ENCODE measurements around the gene C19orf25.

C19orf25 gene

GRCh38 chr19:1430246-1430645 lies 48.8 kb downstream of the C19orf25 start:
- no peaks in the 10 kb centered on the region for H3K4me1 ChIP-seq (ENCODE audit: control extremely low read depth in 1 of 4, control insufficient read depth in 4 of 4, insufficient read depth in 4 of 4, low read length in 3 of 4)
- no peak overlapping the region for H3K27ac ChIP-seq (ENCODE audit: insufficient read depth in 1 of 2, low read depth in 1 of 2, low read length in 2 of 2, poor library complexity in 1 of 2, severe bottlenecking in 2 of 2)
- H3K9me3 ChIP-seq (ENCODE audit: control extremely low read depth in 1 of 5, control insufficient read depth in 4 of 5, insufficient read depth in 2 of 5, low read depth in 1 of 5, low read length in 4 of 5), result no peaks in the 10 kb centered on the region
- WGBS (ENCODE audit: insufficient coverage), result 95% methylated on average over 10 of the region's 14 CpGs
- H3K36me3 ChIP-seq (ENCODE audit: control insufficient read depth in 4 of 4, insufficient read depth in 4 of 4, low read length in 3 of 4), result peaks cover 6 to 89% (median 72%) of the 10 kb centered on the region in 4 experiments
- ChIA-PET POLR2A (no interaction called here), CTCF (interaction anchor here (0.7 to 1.2 kb wide), 2 partner anchors 11 to 14 kb away, joined by 3 to 5 read pairs; no protein-coding TSS in a partner anchor)
- DNase-seq, result no peak
- no peaks in the 10 kb centered on the region for H3K27me3 ChIP-seq (replicated peaks in 2 of 5; ENCODE audit: control insufficient read depth in 4 of 5, insufficient read depth in 5 of 5, low read length in 4 of 5)
- H3K4me3 ChIP-seq (ENCODE audit: control insufficient read depth in 1 of 7, extremely low read depth in 1 of 7, insufficient read depth in 4 of 7, low read depth in 2 of 7, low read length in 6 of 7), result no peak overlapping the region

DNA sequence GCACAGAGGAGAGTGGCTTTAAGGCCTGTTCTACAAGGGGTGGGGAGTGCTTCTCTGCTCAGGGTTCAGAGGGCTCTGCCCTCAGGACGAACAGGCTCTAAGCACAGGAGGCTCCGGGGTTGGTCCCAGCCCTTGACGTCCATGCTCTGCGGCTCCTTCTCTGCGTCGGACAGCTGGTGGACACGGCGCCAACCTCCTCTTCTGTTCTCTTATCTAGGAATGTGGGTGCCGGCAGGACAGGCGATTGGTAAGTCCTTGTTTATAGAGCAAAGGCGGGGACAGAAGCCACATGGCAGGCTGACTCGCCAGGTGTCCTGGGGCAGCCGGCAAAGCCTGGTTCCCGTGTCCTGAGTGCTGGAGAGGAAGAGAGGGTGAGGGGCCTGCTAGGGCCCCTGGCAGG lies 49.3 kb downstream of the C19orf25 start:
- 95% methylated on average over 13 of the region's 14 CpGs for WGBS (ENCODE audit: insufficient coverage)
- no peaks in the 10 kb centered on the region for H3K27me3 ChIP-seq (replicated peaks in 2 of 5; ENCODE audit: control insufficient read depth in 4 of 5, insufficient read depth in 5 of 5, low read length in 4 of 5)
- H3K9me3 ChIP-seq (ENCODE audit: control extremely low read depth in 1 of 5, control insufficient read depth in 4 of 5, insufficient read depth in 2 of 5, low read depth in 1 of 5, low read length in 4 of 5), result no peaks in the 10 kb centered on the region
- H3K4me3 ChIP-seq (ENCODE audit: control insufficient read depth in 1 of 7, extremely low read depth in 1 of 7, insufficient read depth in 4 of 7, low read depth in 2 of 7, low read length in 6 of 7), result no peak overlapping the region
- ChIA-PET CTCF (no interaction called here), POLR2A (no interaction called here)
- no peak for DNase-seq
- no peaks in the 10 kb centered on the region for H3K4me1 ChIP-seq (ENCODE audit: control extremely low read depth in 1 of 4, control insufficient read depth in 4 of 4, insufficient read depth in 4 of 4, low read length in 3 of 4)
- peak overlapping the region in 1 of 2 experiments; percentile 16 for H3K27ac ChIP-seq (ENCODE audit: insufficient read depth in 1 of 2, low read depth in 1 of 2, low read length in 2 of 2, poor library complexity in 1 of 2, severe bottlenecking in 2 of 2)
- peaks cover 9 to 91% (median 74%) of the 10 kb centered on the region in 4 experiments for H3K36me3 ChIP-seq (ENCODE audit: control insufficient read depth in 4 of 4, insufficient read depth in 4 of 4, low read length in 3 of 4)

DNA sequence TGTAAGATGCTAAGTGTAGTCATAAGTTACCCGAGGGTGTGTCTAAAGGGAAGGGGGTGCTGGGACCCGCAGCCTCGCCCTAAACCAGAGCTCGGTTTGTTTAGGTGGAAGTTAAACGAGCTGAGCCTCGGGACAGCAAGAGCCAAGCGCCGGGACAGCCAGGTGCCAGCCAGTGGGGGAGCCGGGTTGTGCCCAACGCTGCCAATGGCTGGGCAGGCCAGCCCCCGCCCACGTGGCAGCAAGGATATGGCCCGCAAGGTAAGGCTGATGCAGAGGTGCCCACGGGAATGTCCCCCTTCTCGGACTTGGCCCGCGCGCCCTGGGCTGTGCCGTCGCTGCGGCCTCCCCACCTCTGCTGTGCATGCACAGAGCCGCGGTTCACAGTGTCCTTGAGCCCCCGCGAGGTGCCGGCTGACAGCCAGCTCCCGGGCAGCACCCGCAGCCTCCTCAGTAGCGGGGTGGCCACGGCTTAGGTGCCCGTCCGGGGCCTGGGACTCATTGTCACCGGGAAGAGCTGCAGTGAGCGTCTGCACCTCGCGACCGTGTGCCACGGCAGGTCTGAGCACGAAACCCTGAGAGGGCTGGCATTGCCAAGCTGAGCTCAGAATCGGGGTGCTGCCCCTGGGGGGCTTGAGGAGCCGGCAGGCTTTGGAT lies 50.1 kb downstream of the C19orf25 start:
- peaks cover 9 to 90% (median 74%) of the 10 kb centered on the region in 4 experiments for H3K36me3 ChIP-seq (ENCODE audit: control insufficient read depth in 4 of 4, insufficient read depth in 4 of 4, low read length in 3 of 4)
- no peaks in the 10 kb centered on the region for H3K4me1 ChIP-seq (ENCODE audit: control extremely low read depth in 1 of 4, control insufficient read depth in 4 of 4, insufficient read depth in 4 of 4, low read length in 3 of 4)
- H3K4me3 ChIP-seq (ENCODE audit: control insufficient read depth in 1 of 7, extremely low read depth in 1 of 7, insufficient read depth in 4 of 7, low read depth in 2 of 7, low read length in 6 of 7), result no peak overlapping the region
- POLR2A ChIA-PET, result no interaction called here
- H3K27ac ChIP-seq (ENCODE audit: insufficient read depth in 1 of 2, low read depth in 1 of 2, low read length in 2 of 2, poor library complexity in 1 of 2, severe bottlenecking in 2 of 2), result no peak overlapping the region
- no peaks in the 10 kb centered on the region for H3K9me3 ChIP-seq (ENCODE audit: control extremely low read depth in 1 of 5, control insufficient read depth in 4 of 5, insufficient read depth in 2 of 5, low read depth in 1 of 5, low read length in 4 of 5)
- H3K27me3 ChIP-seq (replicated peaks in 2 of 5; ENCODE audit: control insufficient read depth in 4 of 5, insufficient read depth in 5 of 5, low read length in 4 of 5), result no peaks in the 10 kb centered on the region
- CTCF ChIA-PET, result no interaction called here
- WGBS (ENCODE audit: insufficient coverage), result 96% methylated on average over 37 of the region's 41 CpGs
- DNase-seq, result no peak

- Histone ChIP-seq H3K27me3 (replicated peaks in 2 of 5; ENCODE audit: control insufficient read depth in 4 of 5, insufficient read depth in 5 of 5, low read length in 4 of 5) (no peaks in the 10 kb centered on the region), H3K36me3 (ENCODE audit: control insufficient read depth in 4 of 4, insufficient read depth in 4 of 4, low read length in 3 of 4) (peaks cover 13 to 90% (median 73%) of the 10 kb centered on the region in 4 experiments), H3K4me3 (ENCODE audit: control insufficient read depth in 1 of 7, extremely low read depth in 1 of 7, insufficient read depth in 4 of 7, low read depth in 2 of 7, low read length in 6 of 7) (no peak overlapping the region), H3K9me3 (ENCODE audit: control extremely low read depth in 1 of 5, control insufficient read depth in 4 of 5, insufficient read depth in 2 of 5, low read depth in 1 of 5, low read length in 4 of 5) (no peaks in the 10 kb centered on the region), H3K4me1 (ENCODE audit: control extremely low read depth in 1 of 4, control insufficient read depth in 4 of 4, insufficient read depth in 4 of 4, low read length in 3 of 4) (no peaks in the 10 kb centered on the region), H3K27ac (ENCODE audit: insufficient read depth in 1 of 2, low read depth in 1 of 2, low read length in 2 of 2, poor library complexity in 1 of 2, severe bottlenecking in 2 of 2) (no peak overlapping the region)
- WGBS (ENCODE audit: insufficient coverage), result 93% methylated on average over 24 of the region's 27 CpGs
- no peak for DNase-seq
- CTCF ChIA-PET, result interaction anchor here (1.3 kb wide), 1 partner anchor 10 kb away, joined by 9 read pairs; no protein-coding TSS in a partner anchor
- POLR2A ChIA-PET, result no interaction called here
Observed at GRCh38 chr19:1427221-1427920, 51.6 kb downstream of the C19orf25 start.

- Histone ChIP-seq H3K27ac (ENCODE audit: insufficient read depth in 1 of 2, low read depth in 1 of 2, low read length in 2 of 2, poor library complexity in 1 of 2, severe bottlenecking in 2 of 2) (no peak overlapping the region), H3K36me3 (ENCODE audit: control insufficient read depth in 4 of 4, insufficient read depth in 4 of 4, low read length in 3 of 4) (peaks cover 19 to 90% (median 74%) of the 10 kb centered on the region in 4 experiments)
- POLR2A ChIA-PET, result no interaction called here
Observed at GRCh38 chr19:1426736-1427135, 52.3 kb downstream of the C19orf25 start.

GRCh38 chr19:1425902-1426301 lies 53.1 kb downstream of the C19orf25 start:
- 95% methylated on average over 10 of the region's 14 CpGs for WGBS (ENCODE audit: insufficient coverage)
- no peak for DNase-seq
- Histone ChIP-seq H3K9me3 (ENCODE audit: control extremely low read depth in 1 of 5, control insufficient read depth in 4 of 5, insufficient read depth in 2 of 5, low read depth in 1 of 5, low read length in 4 of 5) (no peaks in the 10 kb centered on the region), H3K4me3 (ENCODE audit: control insufficient read depth in 1 of 7, extremely low read depth in 1 of 7, insufficient read depth in 4 of 7, low read depth in 2 of 7, low read length in 6 of 7) (no peak overlapping the region), H3K4me1 (ENCODE audit: control extremely low read depth in 1 of 4, control insufficient read depth in 4 of 4, insufficient read depth in 4 of 4, low read length in 3 of 4) (no peaks in the 10 kb centered on the region), H3K36me3 (ENCODE audit: control insufficient read depth in 4 of 4, insufficient read depth in 4 of 4, low read length in 3 of 4) (peaks cover 19 to 95% (median 79%) of the 10 kb centered on the region in 4 experiments), H3K27ac (ENCODE audit: insufficient read depth in 1 of 2, low read depth in 1 of 2, low read length in 2 of 2, poor library complexity in 1 of 2, severe bottlenecking in 2 of 2) (no peak overlapping the region), H3K27me3 (replicated peaks in 2 of 5; ENCODE audit: control insufficient read depth in 4 of 5, insufficient read depth in 5 of 5, low read length in 4 of 5) (no peaks in the 10 kb centered on the region)
- CTCF ChIA-PET, result no interaction called here
- POLR2A ChIA-PET, result interaction anchor here (0.5 kb wide), 1 partner anchor 12 kb away, joined by 4 read pairs; no protein-coding TSS in a partner anchor

More at GRCh38 chr19:1426736-1427135, 52.3 kb downstream of the C19orf25 start:
- H3K4me3 ChIP-seq (ENCODE audit: control insufficient read depth in 1 of 7, extremely low read depth in 1 of 7, insufficient read depth in 4 of 7, low read depth in 2 of 7, low read length in 6 of 7), result no peak overlapping the region
- no peaks in the 10 kb centered on the region for H3K9me3 ChIP-seq (ENCODE audit: control extremely low read depth in 1 of 5, control insufficient read depth in 4 of 5, insufficient read depth in 2 of 5, low read depth in 1 of 5, low read length in 4 of 5)
- no peak for DNase-seq
- no peaks in the 10 kb centered on the region for H3K4me1 ChIP-seq (ENCODE audit: control extremely low read depth in 1 of 4, control insufficient read depth in 4 of 4, insufficient read depth in 4 of 4, low read length in 3 of 4)
- CTCF ChIA-PET, result interaction anchor here (1.3 kb wide), 1 partner anchor 10 kb away, joined by 9 read pairs; no protein-coding TSS in a partner anchor
- no peaks in the 10 kb centered on the region for H3K27me3 ChIP-seq (replicated peaks in 2 of 5; ENCODE audit: control insufficient read depth in 4 of 5, insufficient read depth in 5 of 5, low read length in 4 of 5)
- WGBS (ENCODE audit: insufficient coverage), result 95% methylated on average over 7 of the region's 9 CpGs
